Loucy (cell line): ENCODE measurements around the gene ABCB10.

Experiments
- H2AFZ ChIP-seq: fragments of 200-600 bp; sonication (generic); 2 replicates; pipeline ENCODE4 v1.6.0; 2016; ENCODE audit warnings: antibody characterized with exemption, mild to moderate bottlenecking, low read length, moderate library complexity
- H3F3A ChIP-seq: fragments of 200-600 bp; 2 replicates; pipeline ENCODE4 v1.6.0; 2016; ENCODE audit warnings: antibody characterized with exemption, low read depth, mild to moderate bottlenecking
- H3K27me3 ChIP-seq: fragments of 200-600 bp; sonication (generic); 2 replicates; pipeline ENCODE4 v1.6.1; 2014; ENCODE audit warnings: low read length, mild to moderate bottlenecking; ENCODE audit not compliant: insufficient read depth, poor library complexity, severe bottlenecking
- H3K36me3 ChIP-seq: fragments of 200-600 bp; sonication (generic); 2 replicates; pipeline ENCODE4 v1.6.1; 2016; ENCODE audit warnings: low read length; ENCODE audit not compliant: insufficient read depth
- H3K4me1 ChIP-seq: fragments of 200-600 bp; sonication (generic); 2 replicates; pipeline ENCODE4 v1.5.1; 2014; ENCODE audit warnings: low read length, mild to moderate bottlenecking; ENCODE audit not compliant: insufficient read depth, poor library complexity, severe bottlenecking
- H3K4me2 ChIP-seq: fragments of 200-600 bp; sonication (generic); 2 replicates; pipeline ENCODE4 v1.6.0; 2014; ENCODE audit warnings: antibody characterized with exemption, low read length, low read depth, mild to moderate bottlenecking; ENCODE audit not compliant: poor library complexity, severe bottlenecking
- H3K4me3 ChIP-seq: fragments of 200-600 bp; sonication (generic); 2 replicates; pipeline ENCODE4 v1.5.1; 2014; ENCODE audit warnings: low read length, mild to moderate bottlenecking, mixed read lengths; ENCODE audit not compliant: poor library complexity, severe bottlenecking
- H3K79me2 ChIP-seq: fragments of 200-600 bp; sonication (generic); 2 replicates; pipeline ENCODE4 v1.6.1; 2014; ENCODE audit warnings: low read length; ENCODE audit not compliant: insufficient read depth
- H3K9ac ChIP-seq: fragments of 200-600 bp; sonication (generic); 2 replicates; pipeline ENCODE4 v1.6.0; 2014; ENCODE audit warnings: mild to moderate bottlenecking, low read depth, low read length, moderate library complexity; ENCODE audit not compliant: poor library complexity, severe bottlenecking
- H3K9me2 ChIP-seq: fragments of 200-600 bp; sonication (generic); replicated peaks from 2 replicates; pipeline ENCODE4 v1.6.1; 2016; ENCODE audit warnings: low read depth, low read length, mixed read lengths
- H3K9me3 ChIP-seq: fragments of 200-600 bp; sonication (generic); 2 replicates; pipeline ENCODE4 v1.6.1; 2014; ENCODE audit warnings: mild to moderate bottlenecking, antibody characterized with exemption, low read length, low read depth; ENCODE audit not compliant: insufficient read depth
- H4K20me1 ChIP-seq: fragments of 200-600 bp; sonication (generic); 2 replicates; pipeline ENCODE4 v1.6.0; 2014; ENCODE audit warnings: antibody characterized with exemption, low read length, mild to moderate bottlenecking; ENCODE audit not compliant: insufficient read depth, poor library complexity, severe bottlenecking
- CTCF ChIP-seq: fragments of 200-600 bp; sonication (generic); conservative IDR thresholded peaks from 2 replicates; pipeline ENCODE4 v1.5.1; 2014; ENCODE audit warnings: mild to moderate bottlenecking, antibody characterized with exemption, low read length
- EZH2phosphoT487 ChIP-seq: fragments of 200-600 bp; IDR thresholded peaks from 2 replicates; pipeline ENCODE4 v1.6.1; 2018; ENCODE audit warnings: antibody characterized with exemption, mild to moderate bottlenecking, moderate library complexity, borderline replicate concordance

The ABCB10 gene

DNA sequence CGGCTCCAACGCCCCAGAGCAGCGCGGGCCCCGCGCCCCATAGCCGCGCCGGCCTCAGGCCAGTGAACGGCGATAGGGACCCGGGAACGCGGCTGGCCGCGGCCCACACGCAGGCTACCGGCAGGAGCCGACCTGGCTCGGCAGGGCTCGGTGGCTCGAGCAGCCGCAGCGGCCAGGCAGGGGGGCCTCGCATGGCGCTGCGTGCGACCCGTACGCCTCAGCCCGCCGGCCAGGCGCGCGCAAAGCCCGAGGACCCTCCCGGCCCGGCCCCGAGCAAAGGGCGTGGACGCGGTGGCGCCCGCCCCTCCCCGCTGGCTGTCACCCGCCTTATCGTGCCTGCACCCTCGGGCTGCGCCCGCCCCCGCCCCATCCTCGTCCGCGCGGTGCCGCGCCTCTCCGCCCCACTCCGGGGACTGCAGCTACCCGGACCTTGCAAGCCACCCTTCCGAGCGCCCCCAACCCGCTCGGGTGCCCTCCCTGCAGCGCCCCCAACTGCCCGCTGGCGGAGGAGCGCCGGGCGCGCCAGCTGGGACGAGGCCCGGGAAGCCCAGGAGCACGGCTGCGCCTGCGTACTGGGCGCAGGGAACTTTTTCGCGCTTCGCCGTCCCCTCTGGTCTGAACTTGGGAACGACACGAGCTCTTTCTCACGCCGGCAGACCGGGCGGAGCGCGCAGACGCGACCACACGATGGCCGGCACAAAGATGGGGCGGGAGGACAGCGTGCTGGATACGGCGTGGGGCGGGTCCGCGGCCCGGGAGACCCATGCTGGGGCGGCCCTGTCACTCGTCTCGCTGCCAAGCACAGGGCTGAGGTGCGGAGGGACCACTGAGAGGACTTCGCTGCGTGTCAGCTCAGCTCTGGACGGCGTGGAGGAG lies at the start of gene ABCB10:
Gene ABCB10 (minus strand): TSS at position 248 of the 876 bp plus-strand sequence. CDS start 55 bp downstream, at position 193.
- Histone ChIP-seq H3K9ac (peak within 1 kb of the TSS; percentile 68), H3K79me2 (peaks cover 12% of the 10 kb centered on the region; the same call in 1 of the 2 replicates), H3K27me3 (no peaks in the 10 kb centered on the region), H4K20me1 (no peaks in the 10 kb centered on the region), H3K4me2 (peak within 1 kb of the TSS; percentile 68), H3K4me3 (peak within 1 kb of the TSS; percentile 73), H2AFZ (peak within 1 kb of the TSS; percentile 79), H3K4me1 (peaks cover 19% of the 10 kb centered on the region), H3K36me3 (no peaks in the 10 kb centered on the region), H3F3A (no peaks in the 10 kb centered on the region), H3K9me3 (no peaks in the 10 kb centered on the region), H3K9me2 (no peaks in the 10 kb centered on the region)
- TF ChIP-seq EZH2phosphoT487 (no peak), CTCF (peak; percentile 60)

DNA sequence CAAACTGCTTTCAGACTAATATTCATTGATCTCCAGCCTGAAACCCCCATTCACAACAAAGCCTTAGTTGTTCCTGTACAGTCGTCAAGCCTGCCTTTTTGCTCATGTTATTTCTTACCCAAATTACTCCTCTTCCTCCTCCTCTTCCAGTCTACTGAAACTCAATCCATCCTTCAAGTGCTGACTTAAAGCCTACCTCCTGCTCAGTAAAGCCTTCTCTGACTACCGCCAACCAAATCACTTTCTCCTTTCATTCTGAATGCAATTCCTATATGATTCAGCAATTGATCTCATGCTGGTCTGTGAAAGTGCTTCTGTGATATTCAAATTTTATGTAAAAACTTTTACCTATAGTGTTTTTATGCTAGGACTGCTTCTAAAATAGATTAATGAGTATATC lies 48.9 kb upstream of the ABCB10 start:
- no peaks in the 10 kb centered on the region for H4K20me1 ChIP-seq
- TF ChIP-seq CTCF (no peak), EZH2phosphoT487 (no peak)
- no peaks in the 10 kb centered on the region for H3K27me3 ChIP-seq
- no peak overlapping the region for H2AFZ ChIP-seq
- no peaks in the 10 kb centered on the region for H3K79me2 ChIP-seq
- no peaks in the 10 kb centered on the region for H3K4me1 ChIP-seq
- no peak overlapping the region for H3K9ac ChIP-seq
- H3F3A ChIP-seq = no peaks in the 10 kb centered on the region
- H3K4me2 ChIP-seq = no peak overlapping the region
- H3K9me3 ChIP-seq = no peaks in the 10 kb centered on the region
- no peak overlapping the region for H3K4me3 ChIP-seq
- H3K36me3 ChIP-seq = peaks cover 95% of the 10 kb centered on the region
- H3K9me2 ChIP-seq = no peaks in the 10 kb centered on the region

- peaks cover 79% of the 10 kb centered on the region; the same call in 1 of the 2 replicates for H3K36me3 ChIP-seq
- no peak overlapping the region for H3K4me3 ChIP-seq
- no peak overlapping the region for H3K4me2 ChIP-seq
- H3K79me2 ChIP-seq = peaks cover 3% of the 10 kb centered on the region; the same call in 1 of the 2 replicates
- H3K4me1 ChIP-seq = no peaks in the 10 kb centered on the region
- H3F3A ChIP-seq = no peaks in the 10 kb centered on the region
- no peaks in the 10 kb centered on the region for H3K9me2 ChIP-seq
- H4K20me1 ChIP-seq = no peaks in the 10 kb centered on the region
- H3K27me3 ChIP-seq = no peaks in the 10 kb centered on the region
- no peaks in the 10 kb centered on the region for H3K9me3 ChIP-seq
- H3K9ac ChIP-seq = no peak overlapping the region
- no peak overlapping the region for H2AFZ ChIP-seq
- no peak for TF ChIP-seq CTCF
- no peak for TF ChIP-seq EZH2phosphoT487
Observed at GRCh38 chr1:229603371-229604005, 45.0 kb upstream of the ABCB10 start.
